Spleen (tissue), 11 donors: ENCODE data around the gene ATP2B2. TPM values are rescaled to one million over a fixed set of nuclear protein-coding genes. Genes with fewer than 3 reads are reported as not detected.

Experiments used
- DNase-seq: peaks from one replicate; pipeline ENCODE4 v3.0.0-alpha.2; 2020
- H3K27ac ChIP-seq, 8 donors: fragments of 200-600 bp; sonication (generic) in 7 of 8; 1 replicate in 4 of 8; 2 replicates in 4 of 8; pipeline versions ENCODE4 v1.5.0 to v1.8.0; 2016 to 2021; ENCODE audit warnings: inconsistent platforms in 4 of 8, mild to moderate bottlenecking in 4 of 8, moderate library complexity in 1 of 8
- H3K27me3 ChIP-seq, 7 donors: fragments of 200-600 bp; sonication (generic) in 6 of 7; replicated peaks in 1 of 7; 1 replicate in 4 of 7; 2 replicates in 3 of 7; pipeline versions ENCODE4 v1.5.0 to v1.8.0; 2016 to 2021; ENCODE audit warnings: inconsistent platforms in 3 of 7, mild to moderate bottlenecking in 1 of 7
- H3K36me3 ChIP-seq, 6 donors: fragments of 200-600 bp; sonication (generic) in 5 of 6; 1 replicate in 4 of 6; 2 replicates in 2 of 6; pipeline versions ENCODE4 v1.5.0 to v1.8.0; 2016 to 2021; ENCODE audit warnings: inconsistent platforms in 2 of 6
- H3K4me1 ChIP-seq, 6 donors: fragments of 200-600 bp; sonication (generic) in 5 of 6; 1 replicate in 3 of 6; 2 replicates in 3 of 6; pipeline versions ENCODE4 v1.5.0 to v1.8.0; 2016 to 2021; ENCODE audit warnings: inconsistent platforms in 3 of 6
- H3K4me3 ChIP-seq, 8 donors: fragments of 200-600 bp; sonication (generic) in 7 of 8; 1 replicate in 4 of 8; 2 replicates in 4 of 8; pipeline versions ENCODE4 v1.5.0 to v1.8.0; 2016 to 2021; ENCODE audit warnings: inconsistent platforms in 4 of 8, mild to moderate bottlenecking in 4 of 8, moderate library complexity in 2 of 8
- H3K9me3 ChIP-seq, 8 donors: fragments of 200-600 bp; sonication (generic) in 7 of 8; 1 replicate in 4 of 8; 2 replicates in 4 of 8; pipeline versions ENCODE4 v1.5.0 to v1.8.0; 2016 to 2021; ENCODE audit warnings: inconsistent platforms in 4 of 8
- CTCF ChIP-seq, 11 experiments: fragments of 200-600 bp in 7 of 11; fragments of 450-650 bp in 4 of 11; sonication (generic) in 4 of 11; IDR thresholded peaks in 8 of 11; conservative IDR thresholded peaks in 3 of 11; 1 replicate in 7 of 11; 2 replicates in 4 of 11; pipeline versions ENCODE4 v1.4.0 to v1.8.0; 2016 to 2021; ENCODE audit warnings: antibody characterized with exemption in 11 of 11, inconsistent platforms in 4 of 11, mild to moderate bottlenecking in 1 of 11
- POLR2A ChIP-seq, 3 donors: fragments of 450-650 bp; IDR thresholded peaks; one replicate each; pipeline ENCODE4 v1.5.1; 2017; ENCODE audit warnings: antibody characterized with exemption in 3 of 3, mild to moderate bottlenecking in 1 of 3
- POLR2AphosphoS5 ChIP-seq, 3 donors: sonication (generic); formaldehyde crosslinking; IDR thresholded peaks; one replicate each; pipeline ENCODE4 v1.5.1; 2017; ENCODE audit warnings: antibody characterized with exemption in 3 of 3
- WGBS, 5 donors: extraction: QIAGEN DNeasy Blood & Tissue Kit in 3 of 5; methylation state at CpG; one replicate each; pipeline versions ENCODE4 v1.1.5 to v1.1.7; 2013 to 2018; 5-methylcytosine and 5-hydroxymethylcytosine counted together
- intact Hi-C: fragments of 100-400 bp; cut with DNase I; formaldehyde crosslinking; loops from one replicate; pipeline ENCODE4 v1.15.0; 2023; ENCODE audit warnings: low total_unique reads
- polyA plus RNA-seq, 3 donors: library from polyadenylated mRNA; stranded (reverse); fragments of 200-250 nt; gene quantifications; one replicate each; pipeline ENCODE4 v1.2.1, GENCODE V29; 2013
- total RNA-seq, 7 donors: library from RNA; depleted of rRNA in 3 of 7; stranded (reverse); fragments of >200 nt in 3 of 7; fragmentation: NEBNext Ultra II Directional in 4 of 7; extraction: Animal tissue kit (Norgen Biotek cat#: 25700) in 4 of 7; gene quantifications; one replicate each; pipeline versions ENCODE4 v1.1.0 to v1.2.1, GENCODE V29; 2016 to 2021
- donor health status: healthy with polysubstance abuse.
- donor health status: DM: no; HTN: no; CAD: no; lungs with moderate emphysema.
- donor health status: DM: no; HTN: no; CAD: no.
- donor health status: Bipolar disorder and iron deficiency.
- donor health status: healthy.
- donor health status: DM: no; HTN: no; CAD: no.
- donor health status: DM: yes; HTN: yes; CAD: no.

The ATP2B2 gene
- total and polyA plus RNA-seq, 10 donors, result 0.02 to 1.5 (median 0.24) TPM; not detected in 2

GRCh38 chr3:10505791-10506585, 602 bp upstream of the ATP2B2 start:
- WGBS, 5 donors, result 32 to 42% (median 38%) methylated on average over 19 to 22 of the region's 22 CpGs
- Histone ChIP-seq H3K4me3 (peak overlapping the region in 3 of 8 donors; percentile 4 to 53 (median 19)), H3K36me3 (no peaks in the 10 kb centered on the region), H3K9me3 (no peaks in the 10 kb centered on the region), H3K27me3 (peaks cover 0 to 48% (median 32%) of the 10 kb centered on the region in 7 donors), H3K4me1 (peaks cover 0 to 17% (median 11%) of the 10 kb centered on the region in 6 donors), H3K27ac (no peak overlapping the region)
- intact Hi-C loops, result no loop called here
- TF ChIP-seq CTCF (IDR thresholded peaks at IDR 0.05 in 8 of 11, conservative IDR thresholded peaks at IDR 0.05 in 3 of 11) (no peak), POLR2A (IDR thresholded peaks at IDR 0.05) (no peak), POLR2AphosphoS5 (IDR thresholded peaks at IDR 0.05) (no peak)
- DNase-seq, result no peak

GRCh38 chr3:10504171-10505049, 976 bp downstream of the ATP2B2 start:
- DNase-seq, result no peak
- H3K4me3 ChIP-seq, result peak overlapping the region in 1 of 8 donors; percentile 53
- no peaks in the 10 kb centered on the region for H3K36me3 ChIP-seq
- peaks cover 0 to 17% (median 11%) of the 10 kb centered on the region in 6 donors for H3K4me1 ChIP-seq
- H3K27ac ChIP-seq, result no peak overlapping the region
- peaks cover 0 to 48% (median 32%) of the 10 kb centered on the region in 7 donors for H3K27me3 ChIP-seq
- intact Hi-C loops, result no loop called here
- no peaks in the 10 kb centered on the region for H3K9me3 ChIP-seq
- 60 to 73% (median 64%) methylated on average over 16 to 25 of the region's 25 CpGs for WGBS, 5 donors
- no peak for TF ChIP-seq CTCF (IDR thresholded peaks at IDR 0.05 in 8 of 11, conservative IDR thresholded peaks at IDR 0.05 in 3 of 11)
- TF ChIP-seq POLR2A (IDR thresholded peaks at IDR 0.05), result no peak
- TF ChIP-seq POLR2AphosphoS5 (IDR thresholded peaks at IDR 0.05), result no peak

GRCh38 chr3:10503217-10503796, 2.1 kb downstream of the ATP2B2 start:
- TF ChIP-seq POLR2AphosphoS5 (IDR thresholded peaks at IDR 0.05), result no peak
- no peak for TF ChIP-seq POLR2A (IDR thresholded peaks at IDR 0.05)
- no peak for TF ChIP-seq CTCF (IDR thresholded peaks at IDR 0.05 in 8 of 11, conservative IDR thresholded peaks at IDR 0.05 in 3 of 11)
- Histone ChIP-seq H3K36me3 (no peaks in the 10 kb centered on the region), H3K27me3 (peaks cover 0 to 48% (median 32%) of the 10 kb centered on the region in 7 donors), H3K9me3 (no peaks in the 10 kb centered on the region), H3K27ac (no peak overlapping the region), H3K4me3 (no peak overlapping the region), H3K4me1 (peaks cover 0 to 17% (median 11%) of the 10 kb centered on the region in 6 donors)
- no peak for DNase-seq
- WGBS, 5 donors, result 74 to 82% (median 80%) methylated on average over 6 to 15 of the region's 15 CpGs
- intact Hi-C loops, result no loop called here
